ENCODE results near the gene MOK.

MOK gene

DNA sequence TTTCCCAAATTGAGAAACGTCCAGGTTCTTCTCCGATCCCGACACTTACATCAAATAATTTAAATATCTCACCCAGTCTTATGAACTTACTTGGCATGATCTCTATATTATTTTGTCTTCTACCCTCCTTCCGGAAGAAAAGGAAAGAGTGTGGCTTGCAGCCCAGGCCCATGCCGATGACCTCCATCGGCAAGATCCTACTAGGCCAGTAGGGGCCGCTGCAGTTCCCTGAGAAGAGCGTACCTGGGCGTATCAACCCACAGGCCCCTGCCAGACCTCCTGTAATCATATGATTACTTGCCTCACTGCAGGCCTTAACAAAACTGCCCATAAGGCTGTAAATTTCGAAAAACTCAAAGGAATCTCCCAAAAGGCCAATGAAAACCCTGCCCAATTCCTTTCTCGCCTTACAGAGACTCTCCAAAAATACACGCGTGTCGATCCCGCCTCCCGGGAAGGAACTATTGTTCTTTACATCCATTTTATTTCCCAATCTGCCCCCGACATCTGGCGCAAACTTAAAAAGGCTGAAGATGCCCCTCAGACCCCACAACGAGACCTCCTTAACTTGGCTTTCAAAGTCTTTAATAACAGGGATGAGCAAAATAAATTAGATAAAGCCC lies 69.6 kb downstream of the MOK start:
- DNase-seq (ENCODE audit: low spot score): peak; percentile 90
- TF ChIP-seq CTCF (IDR thresholded peaks at IDR 0.05; ENCODE audit: borderline replicate concordance, control extremely low read depth, extremely low read depth, insufficient read depth, missing control alignments): peak; percentile 84
- in situ Hi-C loops (cut with MboI; ENCODE audit: low sequenced_read_pairs, unreplicated experiment): no loop called here

DNA sequence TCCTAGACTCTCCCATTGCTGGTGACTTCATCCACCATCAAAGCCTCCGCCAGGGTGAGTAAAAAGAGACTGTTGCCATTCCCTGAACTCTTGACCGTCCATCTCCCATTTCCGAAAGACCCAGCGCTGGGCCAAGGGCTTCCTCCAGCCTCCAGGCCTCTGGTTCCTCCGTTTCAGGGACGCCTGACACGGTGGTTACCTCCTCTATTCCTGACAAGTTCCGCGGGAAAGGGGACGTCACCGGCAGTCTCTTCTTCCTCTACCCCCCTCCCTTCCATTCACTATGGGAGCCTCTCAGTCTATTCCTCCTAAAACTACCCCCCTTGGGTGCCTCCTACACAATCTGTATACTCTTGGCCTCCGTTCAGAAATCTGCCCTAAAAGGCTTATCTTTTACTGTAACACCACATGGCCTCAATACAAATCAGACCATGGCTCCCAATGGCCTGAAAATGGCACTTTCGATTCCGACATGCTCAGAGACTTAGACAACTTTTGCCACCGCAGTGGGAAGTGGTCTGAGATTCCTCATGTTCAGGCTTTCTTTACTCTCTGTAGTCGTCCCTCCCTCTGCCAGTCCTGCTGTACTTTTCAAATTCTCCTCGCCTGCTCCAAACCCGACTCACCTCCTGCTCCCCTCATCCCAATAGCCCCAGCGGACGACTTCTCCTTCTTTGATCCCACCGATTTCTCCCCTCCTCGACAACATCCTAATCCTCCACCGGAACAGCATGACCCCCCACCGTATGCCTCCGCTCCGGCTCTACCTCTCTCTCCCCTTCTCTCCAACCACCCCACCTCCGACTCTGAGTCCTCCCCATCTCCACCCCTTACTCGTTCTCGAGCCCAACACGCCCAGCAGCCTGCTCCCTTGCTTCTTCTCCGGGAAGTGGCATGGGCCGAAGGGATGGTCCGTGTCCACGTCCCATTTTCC lies 70.4 kb downstream of the MOK start:
- in situ Hi-C loops (cut with MboI; ENCODE audit: low sequenced_read_pairs, unreplicated experiment): no loop called here
- TF ChIP-seq CTCF (IDR thresholded peaks at IDR 0.05; ENCODE audit: borderline replicate concordance, control extremely low read depth, extremely low read depth, insufficient read depth, missing control alignments): no peak
- no peak for DNase-seq (ENCODE audit: low spot score)

DNA sequence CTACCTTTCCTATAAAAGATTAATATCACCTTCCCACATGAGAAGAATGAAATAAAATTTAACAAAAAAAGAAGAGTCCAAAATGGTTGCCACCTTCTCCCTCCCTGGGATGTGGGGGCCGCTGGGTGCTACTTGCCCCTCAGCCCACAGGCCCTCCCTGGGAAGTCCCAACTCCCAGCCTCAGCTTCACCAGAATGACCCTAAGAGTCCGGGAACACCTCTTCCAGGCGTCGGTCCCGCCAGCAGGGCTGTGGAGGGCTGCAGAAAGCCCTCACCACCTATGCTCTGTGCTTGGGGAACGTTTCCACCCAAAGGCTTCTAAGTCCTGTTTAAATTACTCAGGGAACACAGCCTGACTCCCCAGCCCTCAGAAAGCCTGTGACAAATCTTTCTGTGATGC lies 71.9 kb downstream of the MOK start:
- no peak for DNase-seq (ENCODE audit: low spot score)
- TF ChIP-seq CTCF (IDR thresholded peaks at IDR 0.05; ENCODE audit: borderline replicate concordance, control extremely low read depth, extremely low read depth, insufficient read depth, missing control alignments): no peak
- in situ Hi-C loops (cut with MboI; ENCODE audit: low sequenced_read_pairs, unreplicated experiment): no loop called here

DNA sequence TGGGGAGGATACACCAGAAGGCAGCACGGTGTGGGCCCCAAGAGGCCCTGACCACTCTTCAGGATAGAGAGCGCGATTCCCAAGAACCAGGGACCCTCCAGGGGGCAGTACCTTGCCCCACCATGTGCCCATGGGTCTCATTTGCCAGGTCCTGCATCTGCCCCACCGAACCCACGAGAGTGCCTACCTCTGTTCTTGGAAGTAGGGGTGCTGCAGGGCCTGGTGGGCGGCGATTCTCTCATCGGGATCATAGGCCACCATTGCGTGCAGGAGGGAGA lies 72.7 kb downstream of the MOK start:
- no peak for TF ChIP-seq CTCF (IDR thresholded peaks at IDR 0.05; ENCODE audit: borderline replicate concordance, control extremely low read depth, extremely low read depth, insufficient read depth, missing control alignments)
- in situ Hi-C loops (cut with MboI; ENCODE audit: low sequenced_read_pairs, unreplicated experiment): no loop called here
- no peak for DNase-seq (ENCODE audit: low spot score)

DNA sequence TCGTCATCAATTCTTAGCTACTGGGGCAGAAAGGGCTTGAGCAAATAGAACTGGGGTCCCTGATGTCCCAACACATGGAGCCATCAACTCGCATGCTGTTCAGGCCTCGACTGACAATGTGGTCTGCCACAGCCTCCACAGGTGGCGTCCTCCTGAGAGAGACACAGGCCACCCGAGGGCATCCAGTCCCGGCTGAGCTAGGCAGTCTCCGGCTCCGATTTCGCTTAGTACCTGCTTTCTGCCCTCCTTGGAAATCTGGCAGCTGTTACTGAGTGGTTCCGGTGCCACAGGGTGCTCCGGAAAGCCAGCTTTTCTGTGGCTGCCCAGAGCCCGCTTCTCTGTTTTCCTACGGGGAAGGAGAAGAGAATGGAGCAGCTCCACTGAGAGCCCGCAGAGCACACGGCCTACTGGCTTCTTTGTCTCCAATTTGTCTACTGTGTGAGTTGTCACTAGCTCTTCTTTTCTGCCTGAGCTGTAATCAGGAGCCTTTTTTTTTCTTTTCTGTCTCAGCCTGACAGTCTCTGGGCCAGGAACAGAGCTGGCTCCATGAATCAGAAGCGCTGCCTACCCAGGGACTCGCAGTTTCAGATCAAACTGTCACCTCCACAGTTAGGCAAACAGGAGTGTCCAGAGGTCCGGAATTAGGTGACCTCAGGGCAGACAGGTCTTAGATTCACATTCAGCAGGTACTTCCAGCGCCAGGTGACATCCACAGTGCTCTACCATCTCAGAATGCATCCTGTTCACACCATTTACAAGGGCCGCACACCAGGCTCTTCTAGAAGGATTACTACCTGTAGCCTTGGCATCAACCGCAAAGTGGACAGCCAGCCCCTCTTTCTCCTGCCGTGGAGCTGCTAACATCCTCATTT lies 73.3 kb downstream of the MOK start:
- no peak for TF ChIP-seq CTCF (IDR thresholded peaks at IDR 0.05; ENCODE audit: borderline replicate concordance, control extremely low read depth, extremely low read depth, insufficient read depth, missing control alignments)
- DNase-seq (ENCODE audit: low spot score): no peak
- in situ Hi-C loops (cut with MboI; ENCODE audit: low sequenced_read_pairs, unreplicated experiment): no loop called here

DNA sequence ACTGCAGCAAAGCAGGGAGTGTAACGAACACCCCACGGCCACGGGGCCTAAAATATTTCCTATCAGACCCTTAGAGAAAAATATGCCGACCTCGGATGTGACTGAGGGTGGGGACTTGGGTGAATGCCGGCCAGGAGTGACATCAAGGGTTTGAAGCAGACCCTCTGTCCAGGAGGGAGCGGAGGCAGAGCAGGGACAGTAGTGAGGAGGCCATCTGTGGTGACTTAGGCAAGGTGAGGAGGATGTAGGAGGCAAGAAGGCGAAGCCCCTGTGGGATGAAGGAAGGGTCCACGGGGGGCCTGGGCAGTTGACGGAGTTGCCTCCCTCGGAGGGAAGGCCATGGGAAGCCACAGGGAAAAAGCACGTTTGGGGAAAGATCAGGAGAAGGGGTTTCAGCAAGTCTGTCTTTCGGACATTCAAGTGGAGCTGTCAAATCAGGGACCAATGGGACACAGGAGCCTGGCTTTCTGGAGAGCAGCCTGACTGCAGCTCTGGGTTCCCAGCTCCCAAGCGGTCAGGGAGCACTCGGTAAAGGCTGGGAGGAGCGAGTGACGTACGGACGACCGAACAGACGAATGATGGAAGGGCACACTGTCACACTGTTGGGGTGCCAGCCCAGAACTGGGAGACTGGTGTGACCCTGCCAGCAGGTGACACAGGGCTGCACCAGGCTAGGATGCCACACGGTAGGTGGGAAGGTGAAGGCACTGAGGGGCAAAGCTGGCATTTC lies 74.3 kb downstream of the MOK start:
- in situ Hi-C loops (cut with MboI; ENCODE audit: low sequenced_read_pairs, unreplicated experiment): no loop called here
- DNase-seq (ENCODE audit: low spot score): no peak
- TF ChIP-seq CTCF (IDR thresholded peaks at IDR 0.05; ENCODE audit: borderline replicate concordance, control extremely low read depth, extremely low read depth, insufficient read depth, missing control alignments): no peak

Measured in GM13976 (cell line).